ENCODE results near the gene PPM1D. TPM values are rescaled to one million over a fixed set of nuclear protein-coding genes. Genes with fewer than 3 reads are reported as not detected.
"Not testable (repeated sequence)": the region's sequence is repeated elsewhere in the genome, so short reads cannot be mapped to it uniquely, and the experiment has no call there.

Gene PPM1D
- total RNA-seq, 2 donors from 2014 or later, result 13.7 to 17.8 TPM

- H3K9me3 ChIP-seq, result no peaks in the 10 kb centered on the region
- TF ChIP-seq CTCF (IDR thresholded peaks at IDR 0.05), result no peak
- DNase-seq (ENCODE audit: low spot score) (no peak), ATAC-seq (ENCODE audit: insufficient number of reproducible peaks, low FRiP score, low read depth) (no peak)
- H3K27ac ChIP-seq, result no peak overlapping the region
- H3K36me3 ChIP-seq, result no peaks in the 10 kb centered on the region
- no peak overlapping the region for H3K4me3 ChIP-seq
- peaks cover 0 to under 1% of the 10 kb centered on the region in 2 donors for H3K4me1 ChIP-seq (ENCODE audit: control insufficient read depth in 1 of 2, low read depth in 2 of 2)
- no peaks in the 10 kb centered on the region for H3K27me3 ChIP-seq (replicated peaks; ENCODE audit: insufficient read depth)
Measured at GRCh38 chr17:60583008-60583407, 17.0 kb upstream of the PPM1D start.

GRCh38 chr17:60585887-60586286 lies 14.1 kb upstream of the PPM1D start:
- H3K27ac ChIP-seq, result no peak overlapping the region
- H3K4me1 ChIP-seq (ENCODE audit: control insufficient read depth in 1 of 2, low read depth in 2 of 2), result peaks cover 0 to 8% of the 10 kb centered on the region in 2 donors
- TF ChIP-seq CTCF (IDR thresholded peaks at IDR 0.05), result no peak
- H3K27me3 ChIP-seq (replicated peaks; ENCODE audit: insufficient read depth), result no peaks in the 10 kb centered on the region
- H3K9me3 ChIP-seq, result no peaks in the 10 kb centered on the region
- H3K36me3 ChIP-seq, result no peaks in the 10 kb centered on the region
- no peak overlapping the region for H3K4me3 ChIP-seq
- ATAC-seq (ENCODE audit: insufficient number of reproducible peaks, low FRiP score, low read depth), result no peak
- DNase-seq (ENCODE audit: low spot score), result no peak

- Histone ChIP-seq H3K27ac (no peak overlapping the region), H3K4me1 (ENCODE audit: control insufficient read depth in 1 of 2, low read depth in 2 of 2) (peaks cover 0 to 8% of the 10 kb centered on the region in 2 donors), H3K36me3 (no peaks in the 10 kb centered on the region), H3K9me3 (no peaks in the 10 kb centered on the region), H3K4me3 (no peak overlapping the region), H3K27me3 (replicated peaks; ENCODE audit: insufficient read depth) (no peaks in the 10 kb centered on the region)
- DNase-seq (ENCODE audit: low spot score), result no peak
- ATAC-seq (ENCODE audit: insufficient number of reproducible peaks, low FRiP score, low read depth), result no peak
- TF ChIP-seq CTCF (IDR thresholded peaks at IDR 0.05), result no peak
Measured at GRCh38 chr17:60586288-60586974, 13.6 kb upstream of the PPM1D start.

GRCh38 chr17:60590070-60590469 lies 9.9 kb upstream of the PPM1D start:
- TF ChIP-seq CTCF (IDR thresholded peaks at IDR 0.05), result no peak
- H3K4me1 ChIP-seq (ENCODE audit: control insufficient read depth in 1 of 2, low read depth in 2 of 2), result peaks cover 0 to 8% of the 10 kb centered on the region in 2 donors

GRCh38 chr17:60592750-60593149 lies 7.2 kb upstream of the PPM1D start:
- no peak overlapping the region for H3K27ac ChIP-seq
- no peaks in the 10 kb centered on the region for H3K9me3 ChIP-seq
- DNase-seq (ENCODE audit: low spot score), result no peak
- H3K27me3 ChIP-seq (replicated peaks; ENCODE audit: insufficient read depth), result no peaks in the 10 kb centered on the region
- H3K4me3 ChIP-seq, result no peak overlapping the region
- H3K4me1 ChIP-seq (ENCODE audit: control insufficient read depth in 1 of 2, low read depth in 2 of 2), result peaks cover 0 to 8% of the 10 kb centered on the region in 2 donors
- no peaks in the 10 kb centered on the region for H3K36me3 ChIP-seq
- ATAC-seq (ENCODE audit: insufficient number of reproducible peaks, low FRiP score, low read depth), result no peak
- TF ChIP-seq CTCF (IDR thresholded peaks at IDR 0.05), result no peak

More at GRCh38 chr17:60590070-60590469, 9.9 kb upstream of the PPM1D start:
- Histone ChIP-seq H3K27ac (no peak overlapping the region), H3K9me3 (no peaks in the 10 kb centered on the region), H3K27me3 (replicated peaks; ENCODE audit: insufficient read depth) (no peaks in the 10 kb centered on the region), H3K4me3 (no peak overlapping the region), H3K36me3 (no peaks in the 10 kb centered on the region)
- ATAC-seq (ENCODE audit: insufficient number of reproducible peaks, low FRiP score, low read depth), result no peak
- no peak for DNase-seq (ENCODE audit: low spot score)

- H3K27ac ChIP-seq; H3K9me3 ChIP-seq; DNase-seq (ENCODE audit: low spot score); H3K36me3 ChIP-seq; H3K27me3 ChIP-seq (replicated peaks; ENCODE audit: insufficient read depth); ATAC-seq (ENCODE audit: insufficient number of reproducible peaks, low FRiP score, low read depth); H3K4me3 ChIP-seq; H3K4me1 ChIP-seq (ENCODE audit: control insufficient read depth in 1 of 2, low read depth in 2 of 2): not testable (repeated sequence)
Measured at GRCh38 chr17:60593441-60594036, 6.5 kb upstream of the PPM1D start.

GRCh38 chr17:60594170-60594569 lies 5.8 kb upstream of the PPM1D start:
- H3K27me3 ChIP-seq (replicated peaks; ENCODE audit: insufficient read depth); ATAC-seq (ENCODE audit: insufficient number of reproducible peaks, low FRiP score, low read depth); H3K9me3 ChIP-seq; H3K27ac ChIP-seq; H3K36me3 ChIP-seq; DNase-seq (ENCODE audit: low spot score); H3K4me1 ChIP-seq (ENCODE audit: control insufficient read depth in 1 of 2, low read depth in 2 of 2); H3K4me3 ChIP-seq: not testable (repeated sequence)

Measured in thoracic aorta (tissue), 2 donors.